Epidermal melanocyte (primary cell): ENCODE data around the gene KIFC3.
"Not testable (repeated sequence)": the region's sequence is repeated elsewhere in the genome, so short reads cannot be mapped to it uniquely, and the experiment has no call there.

Experiments
- DNase-seq: peaks from one replicate; pipeline ENCODE4 v3.0.0; 2011; ENCODE audit warnings: low spot score; ENCODE audit not compliant: insufficient read length

KIFC3 gene

GRCh38 chr16:57787519-57787905, 14.8 kb downstream of the KIFC3 start:
- DNase-seq, result no peak

GRCh38 chr16:57786632-57787518, 15.4 kb downstream of the KIFC3 start:
- no peak for DNase-seq

- no peak for DNase-seq
These were observed 16.4 kb downstream of the KIFC3 start for GRCh38 chr16:57785924-57786323.

- no peak for DNase-seq
These were observed 16.9 kb downstream of the KIFC3 start for GRCh38 chr16:57785385-57785784.

- DNase-seq, result no peak
These were observed 18.0 kb downstream of the KIFC3 start for GRCh38 chr16:57784334-57784733.

GRCh38 chr16:57783883-57784282, 18.4 kb downstream of the KIFC3 start:
- no peak for DNase-seq

DNA sequence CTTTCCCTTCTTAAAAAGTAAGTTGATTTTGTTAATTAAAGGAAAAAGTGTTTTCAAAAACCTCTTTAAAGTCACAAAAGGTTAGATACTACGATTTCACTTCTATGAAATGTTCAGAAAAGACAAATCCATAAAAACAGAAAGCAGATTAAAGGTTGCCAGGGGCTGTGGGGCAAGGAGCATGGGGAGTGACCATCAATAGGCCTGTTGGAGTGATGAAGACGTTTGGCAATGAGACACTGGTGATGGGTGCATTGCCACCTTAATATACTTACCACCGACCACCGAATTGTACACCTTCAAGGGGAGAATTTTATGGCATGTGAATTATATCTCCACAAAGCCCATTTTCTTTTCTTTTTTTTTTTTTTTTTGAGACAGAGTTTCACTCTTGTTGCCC, 19.2 kb downstream of the KIFC3 start:
- no peak for DNase-seq

DNA sequence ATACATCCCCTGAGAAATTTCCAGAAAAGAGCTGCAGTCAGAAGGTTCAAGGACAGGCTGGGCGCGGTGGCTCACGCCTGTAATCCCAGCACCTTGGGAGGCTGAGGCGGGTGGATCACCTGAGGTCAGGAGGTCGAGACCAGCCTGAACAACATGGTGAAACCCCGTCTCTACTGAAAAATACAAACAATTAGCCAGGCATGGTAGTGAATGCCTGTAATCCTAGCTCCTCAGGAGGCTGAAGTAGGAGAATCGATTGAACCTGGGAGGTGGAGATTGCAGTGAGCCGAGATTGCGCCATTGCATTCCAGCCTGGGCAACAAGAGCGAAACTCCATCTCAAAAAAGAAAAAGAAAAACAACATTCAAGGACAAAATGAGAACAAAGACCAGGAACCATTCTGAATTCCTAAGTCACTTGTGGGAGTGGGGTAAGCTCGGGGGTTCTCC, 19.7 kb downstream of the KIFC3 start:
- DNase-seq, result not testable (repeated sequence)

DNA sequence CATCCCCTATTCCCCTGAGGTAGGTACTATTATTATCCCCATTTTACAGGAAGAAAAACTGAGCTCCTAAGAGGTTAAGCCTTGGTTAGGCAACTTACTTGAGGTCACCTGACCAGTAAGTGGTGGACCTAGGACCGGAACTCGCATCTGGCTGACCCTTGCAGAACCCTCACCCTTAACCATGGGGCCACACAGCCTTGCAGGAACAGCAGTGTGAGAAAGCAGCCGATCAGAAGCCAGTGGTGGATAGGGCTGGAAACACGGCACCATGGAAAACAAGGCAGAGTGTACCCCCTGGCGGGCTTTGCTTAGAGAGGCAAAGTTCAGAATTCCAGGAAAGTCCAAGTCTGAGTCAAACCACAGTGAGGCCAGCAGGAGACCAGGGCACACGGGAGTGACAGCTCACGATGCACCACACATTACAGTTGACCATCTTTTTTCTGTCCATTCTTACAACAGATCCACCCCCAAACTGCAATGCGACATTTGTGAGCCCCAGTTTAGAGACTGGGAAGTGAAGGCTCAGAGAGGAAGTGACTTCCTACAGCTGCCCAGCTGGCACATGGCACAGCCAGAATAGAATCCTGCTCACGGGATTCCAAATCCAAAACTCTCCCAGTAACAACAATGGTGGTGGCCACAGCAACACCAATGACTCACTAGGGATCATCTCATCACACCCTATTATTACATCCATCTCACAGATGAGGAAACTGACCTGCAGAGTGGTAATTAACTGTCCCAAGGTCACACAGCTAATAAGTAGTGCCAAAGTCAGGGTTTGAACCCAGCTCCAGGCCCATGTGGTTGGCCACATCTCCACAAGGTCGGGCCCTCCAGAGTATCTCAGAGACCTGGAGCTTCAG, 20.3 kb downstream of the KIFC3 start:
- DNase-seq, result no peak

- no peak for DNase-seq
These were observed 20.9 kb downstream of the KIFC3 start for GRCh38 chr16:57781349-57781740.

DNA sequence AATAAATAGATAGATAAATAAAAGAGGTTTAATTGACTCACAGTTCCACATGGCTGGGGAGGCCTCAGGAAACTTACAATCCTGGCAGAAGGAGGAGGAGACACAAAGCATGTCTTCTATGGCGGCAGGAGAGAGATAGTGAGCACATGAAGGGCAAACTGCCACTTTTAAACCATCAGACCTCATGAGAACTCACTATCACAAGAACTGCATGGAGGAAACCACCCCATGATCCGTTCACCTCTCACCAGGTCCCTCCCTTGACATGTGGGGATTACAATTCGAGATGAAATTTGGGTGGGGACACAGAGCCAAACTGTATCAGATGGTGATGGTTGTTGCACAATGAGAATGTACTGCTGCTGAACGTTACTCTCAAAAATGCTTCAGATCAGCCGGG, 22.5 kb downstream of the KIFC3 start:
- DNase-seq, result not testable (repeated sequence)

GRCh38 chr16:57778658-57779057, 23.6 kb downstream of the KIFC3 start:
- no peak for DNase-seq

GRCh38 chr16:57775661-57776469, 26.4 kb downstream of the KIFC3 start:
- no peak for DNase-seq

DNA sequence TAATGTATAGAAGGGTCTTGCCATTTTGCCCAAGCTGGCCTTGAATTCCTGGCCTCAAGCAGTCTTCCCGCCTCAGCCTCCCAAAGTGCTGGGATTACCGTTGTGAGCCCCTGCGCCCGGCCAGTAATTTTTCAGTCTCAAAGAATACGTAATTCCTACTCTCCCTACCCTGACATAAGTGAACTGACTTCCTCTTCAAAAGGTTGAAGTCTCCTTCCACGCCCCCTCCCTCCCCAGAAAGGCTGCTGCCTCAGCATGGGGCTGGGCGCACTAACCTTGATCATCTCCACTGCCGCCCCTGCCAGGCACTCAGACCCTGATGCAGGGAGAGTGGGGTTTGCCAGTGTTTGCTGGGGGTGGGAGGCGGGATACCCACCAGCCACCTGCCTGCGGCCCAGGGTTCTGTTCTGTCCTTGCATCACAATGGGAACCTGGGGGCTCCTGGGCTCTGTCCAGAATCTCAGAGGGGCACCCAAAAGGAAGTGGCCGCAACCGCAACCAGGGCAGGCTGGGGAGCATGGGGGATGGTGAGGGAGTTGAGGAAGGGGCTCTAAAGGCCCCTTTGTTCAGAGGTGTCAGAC, 27.5 kb downstream of the KIFC3 start:
- no peak for DNase-seq

- DNase-seq, result no peak
These were observed 28.5 kb downstream of the KIFC3 start for GRCh38 chr16:57773655-57774295.

DNA sequence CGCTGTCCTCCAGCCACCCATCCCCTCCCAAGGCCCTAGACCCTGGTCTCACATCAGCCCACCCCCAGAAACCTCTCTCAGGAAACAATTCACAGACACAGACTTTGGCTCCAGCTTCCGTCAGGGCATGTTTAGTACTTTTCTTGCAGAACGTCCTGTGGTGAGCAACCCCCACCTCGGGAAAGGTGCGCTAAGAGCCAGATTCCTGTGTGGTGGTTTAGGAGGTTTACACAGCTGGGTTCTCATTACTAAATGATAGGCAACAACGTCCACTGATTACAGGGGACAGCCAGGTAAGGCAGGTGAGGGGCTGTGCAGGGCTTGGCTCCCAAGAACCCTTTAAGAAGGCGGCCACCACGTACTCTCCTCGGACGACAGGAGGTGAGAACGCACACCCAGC, 29.3 kb downstream of the KIFC3 start:
- no peak for DNase-seq

DNA sequence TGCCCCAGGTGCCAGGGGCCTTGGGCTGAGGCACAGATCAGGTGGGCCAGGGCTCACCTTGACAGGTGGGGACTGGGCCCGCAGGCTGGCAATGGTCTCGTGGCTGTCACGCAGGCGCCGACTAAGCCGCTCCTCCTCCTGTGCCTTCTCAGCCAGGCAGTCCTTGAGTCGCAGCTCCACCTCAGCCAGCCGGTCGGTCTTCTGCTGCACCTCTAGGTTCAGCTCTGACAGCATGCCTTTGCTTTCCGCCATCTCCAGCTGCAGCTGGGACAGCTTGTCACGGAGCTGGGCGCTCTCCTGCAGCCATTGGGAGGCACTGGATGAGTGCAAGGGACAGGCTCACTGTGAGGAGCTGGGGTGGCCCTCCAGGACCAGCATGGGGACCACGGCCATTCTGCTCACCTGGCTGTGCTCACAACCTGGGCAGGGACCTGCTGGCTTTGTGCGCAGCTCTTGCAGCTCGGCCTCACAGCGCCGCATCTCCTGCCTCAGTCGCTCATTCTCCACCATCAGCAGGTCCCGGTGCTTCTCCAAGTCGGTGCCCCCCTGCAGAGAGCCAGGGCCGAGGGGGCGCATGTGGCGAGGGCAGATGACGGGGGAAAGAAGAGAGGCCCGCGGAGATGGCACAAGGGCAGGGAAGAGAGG, 31.0 kb downstream of the KIFC3 start:
- DNase-seq, result no peak

GRCh38 chr16:57770361-57770760, 31.9 kb downstream of the KIFC3 start:
- DNase-seq, result no peak

DNA sequence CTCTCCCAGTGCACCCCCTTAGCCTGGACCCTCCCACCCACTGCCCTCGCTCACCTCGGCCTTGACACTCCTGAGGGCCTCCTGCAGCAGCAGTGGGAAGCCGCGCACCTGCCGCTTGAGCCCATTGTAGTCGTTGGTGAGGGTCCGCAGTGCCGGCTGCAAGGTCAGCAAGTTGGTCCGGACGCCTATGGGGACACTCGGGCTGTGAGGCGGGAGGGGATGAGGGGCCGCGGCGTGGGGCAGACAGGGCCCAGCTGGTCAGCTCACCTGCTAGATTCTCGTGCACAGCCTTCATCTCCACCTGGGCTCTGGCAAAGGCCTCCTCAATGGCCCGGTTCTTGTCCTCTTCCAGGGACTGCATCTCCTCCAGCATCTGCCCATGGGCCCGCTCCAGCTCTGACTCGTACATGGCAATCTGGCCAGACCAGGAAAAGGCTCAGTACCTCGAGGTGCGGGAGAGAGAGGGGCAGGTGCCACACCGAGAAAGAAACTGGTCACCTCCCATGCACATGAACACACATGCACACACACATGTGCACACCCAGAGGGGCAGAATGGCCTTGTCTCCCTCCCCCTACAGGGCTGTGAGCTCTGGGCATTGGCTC, 32.6 kb downstream of the KIFC3 start:
- no peak for DNase-seq
